SU-DHL-6 (cell line): ENCODE data around the gene LRRC7.

Experiments
- H2AFZ ChIP-seq: fragments of 200-600 bp; sonication (generic); 2 replicates; pipeline ENCODE4 v1.6.1; 2014; ENCODE audit warnings: low read depth, mild to moderate bottlenecking, moderate library complexity, mixed read lengths, antibody characterized with exemption, low read length; ENCODE audit not compliant: severe bottlenecking
- H3F3A ChIP-seq: fragments of 200-600 bp; shearing (Covaris generic); 2 replicates; pipeline ENCODE4 v1.6.0; 2016; ENCODE audit warnings: antibody characterized with exemption, mild to moderate bottlenecking; ENCODE audit not compliant: insufficient read depth
- H3K27ac ChIP-seq: fragments of 200-600 bp; sonication (generic); 2 replicates; pipeline ENCODE4 v1.5.1; 2016; ENCODE audit warnings: low read depth, mild to moderate bottlenecking, low read length, moderate library complexity, mixed read lengths
- H3K27me3 ChIP-seq: fragments of 200-600 bp; sonication (generic), shearing (Covaris generic); 2 replicates; pipeline ENCODE4 v1.6.0; 2014; ENCODE audit warnings: mild to moderate bottlenecking, low read length
- H3K36me3 ChIP-seq: fragments of 200-600 bp; sonication (generic); 2 replicates; pipeline ENCODE4 v1.6.1; 2014; ENCODE audit warnings: mild to moderate bottlenecking, low read length, mixed read lengths
- H3K4me2 ChIP-seq: fragments of 300-600, 200-600 bp; shearing (Covaris generic), sonication (generic); 2 replicates; pipeline ENCODE4 v1.6.0; 2014; ENCODE audit warnings: low read length, low read depth, mild to moderate bottlenecking; ENCODE audit not compliant: poor library complexity, severe bottlenecking
- H3K4me3 ChIP-seq: fragments of 200-600 bp; sonication (generic); 2 replicates; pipeline ENCODE4 v1.5.1; 2014; ENCODE audit warnings: antibody characterized with exemption, low read length, mild to moderate bottlenecking, mixed read lengths; ENCODE audit not compliant: insufficient read depth, poor library complexity, severe bottlenecking
- H3K79me2 ChIP-seq: fragments of 200-600 bp; sonication (generic); 2 replicates; pipeline ENCODE4 v1.6.1; 2014; ENCODE audit warnings: mild to moderate bottlenecking, low read length, moderate library complexity; ENCODE audit not compliant: insufficient read depth
- H3K9ac ChIP-seq: fragments of 200-600 bp; sonication (generic); 2 replicates; pipeline ENCODE4 v1.7.0; 2014; ENCODE audit warnings: mild to moderate bottlenecking, low read length
- H3K9me2 ChIP-seq: fragments of 200-600 bp; sonication (generic); replicated peaks from 2 replicates; pipeline ENCODE4 v1.6.1; 2014; ENCODE audit warnings: low read length; ENCODE audit not compliant: insufficient read depth
- H3K9me3 ChIP-seq: fragments of 200-600 bp; sonication (generic); 2 replicates; pipeline ENCODE4 v1.6.1; 2014; ENCODE audit warnings: low read length, mixed read lengths; ENCODE audit not compliant: insufficient read depth
- H4K20me1 ChIP-seq: fragments of 200-600 bp; sonication (generic); 2 replicates; pipeline ENCODE4 v1.6.1; 2014; ENCODE audit warnings: low read depth, mild to moderate bottlenecking, antibody characterized with exemption, low read length, moderate library complexity, mixed read lengths
- EZH2phosphoT487 ChIP-seq: fragments of 200-600 bp; sonication (generic), shearing (Covaris generic); conservative IDR thresholded peaks from 2 replicates; pipeline ENCODE4 v1.6.1; 2018; ENCODE audit warnings: mild to moderate bottlenecking, antibody characterized with exemption, low read length, moderate library complexity, mixed read lengths
- TF ChIP-seq, protein P1 (sequence below): fragments of 200-600 bp; sonication (generic); IDR thresholded peaks from one replicate; pipeline ENCODE4 v1.5.1; 2017; ENCODE audit warnings: antibody characterized with exemption, mild to moderate bottlenecking, low read length, moderate library complexity; ENCODE audit not compliant: insufficient read depth, poor library complexity, severe bottlenecking

The LRRC7 gene

DNA sequence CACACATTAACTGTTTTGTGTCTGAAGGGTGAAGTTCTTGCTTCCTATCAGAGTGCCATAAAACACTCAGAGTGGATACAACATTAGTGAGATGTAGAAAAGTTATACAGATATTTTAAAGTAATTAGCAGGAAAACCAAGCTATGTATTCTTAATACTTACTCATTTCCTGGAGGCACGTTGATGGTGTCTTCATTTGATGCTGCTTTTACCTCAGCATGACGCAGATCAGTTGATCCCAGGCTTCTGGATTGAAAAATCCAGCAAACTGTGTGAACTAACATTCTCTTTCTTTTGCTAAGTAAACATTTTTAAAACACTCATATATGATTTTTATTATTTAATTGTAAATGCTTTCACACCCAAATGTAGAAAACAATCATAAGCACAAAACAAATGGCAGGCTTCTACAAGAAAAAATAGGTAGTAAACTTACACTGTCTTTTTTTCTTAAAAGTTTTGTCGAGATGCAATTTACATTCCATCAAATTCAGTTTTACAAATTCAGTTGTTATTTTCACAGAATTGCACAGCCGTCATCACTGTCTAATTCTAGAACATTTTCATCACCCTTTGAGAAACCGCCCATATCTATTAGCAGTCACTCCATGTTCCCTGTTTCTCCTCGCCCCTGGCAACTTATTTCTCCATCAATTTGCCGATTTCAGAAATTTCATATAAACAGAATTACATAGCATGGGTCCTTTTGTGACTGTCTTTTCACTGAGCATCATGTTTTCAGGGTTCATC lies 198.9 kb downstream of the LRRC7 start:
- Histone ChIP-seq H3K36me3 (no peaks in the 10 kb centered on the region), H3F3A (no peaks in the 10 kb centered on the region), H3K4me3 (no peak overlapping the region), H3K9me2 (no peaks in the 10 kb centered on the region), H3K27me3 (no peaks in the 10 kb centered on the region), H4K20me1 (no peaks in the 10 kb centered on the region), H3K79me2 (no peaks in the 10 kb centered on the region), H3K27ac (no peak overlapping the region), H3K9ac (no peak overlapping the region), H3K9me3 (no peaks in the 10 kb centered on the region), H2AFZ (no peak overlapping the region), H3K4me2 (no peak overlapping the region)
- TF ChIP-seq EZH2phosphoT487: no peak
- TF ChIP-seq, protein P1, sequence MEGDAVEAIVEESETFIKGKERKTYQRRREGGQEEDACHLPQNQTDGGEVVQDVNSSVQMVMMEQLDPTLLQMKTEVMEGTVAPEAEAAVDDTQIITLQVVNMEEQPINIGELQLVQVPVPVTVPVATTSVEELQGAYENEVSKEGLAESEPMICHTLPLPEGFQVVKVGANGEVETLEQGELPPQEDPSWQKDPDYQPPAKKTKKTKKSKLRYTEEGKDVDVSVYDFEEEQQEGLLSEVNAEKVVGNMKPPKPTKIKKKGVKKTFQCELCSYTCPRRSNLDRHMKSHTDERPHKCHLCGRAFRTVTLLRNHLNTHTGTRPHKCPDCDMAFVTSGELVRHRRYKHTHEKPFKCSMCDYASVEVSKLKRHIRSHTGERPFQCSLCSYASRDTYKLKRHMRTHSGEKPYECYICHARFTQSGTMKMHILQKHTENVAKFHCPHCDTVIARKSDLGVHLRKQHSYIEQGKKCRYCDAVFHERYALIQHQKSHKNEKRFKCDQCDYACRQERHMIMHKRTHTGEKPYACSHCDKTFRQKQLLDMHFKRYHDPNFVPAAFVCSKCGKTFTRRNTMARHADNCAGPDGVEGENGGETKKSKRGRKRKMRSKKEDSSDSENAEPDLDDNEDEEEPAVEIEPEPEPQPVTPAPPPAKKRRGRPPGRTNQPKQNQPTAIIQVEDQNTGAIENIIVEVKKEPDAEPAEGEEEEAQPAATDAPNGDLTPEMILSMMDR: no peak

- Histone ChIP-seq H3K36me3 (no peaks in the 10 kb centered on the region), H4K20me1 (no peaks in the 10 kb centered on the region), H3K4me2 (no peak overlapping the region), H3K9me3 (no peaks in the 10 kb centered on the region), H3K79me2 (no peaks in the 10 kb centered on the region), H3K9me2 (no peaks in the 10 kb centered on the region), H3F3A (no peaks in the 10 kb centered on the region), H3K9ac (no peak overlapping the region), H2AFZ (no peak overlapping the region), H3K27ac (no peak overlapping the region), H3K4me3 (no peak overlapping the region), H3K27me3 (no peaks in the 10 kb centered on the region)
- TF ChIP-seq EZH2phosphoT487: no peak
- TF ChIP-seq, protein P1: no peak
Measured at GRCh38 chr1:69776555-69776954, 208.8 kb downstream of the LRRC7 start.

GRCh38 chr1:69777423-69777822 lies 209.7 kb downstream of the LRRC7 start:
- Histone ChIP-seq H3K27me3 (no peaks in the 10 kb centered on the region), H3K4me3 (no peak overlapping the region), H3F3A (no peaks in the 10 kb centered on the region), H3K27ac (no peak overlapping the region), H2AFZ (no peak overlapping the region), H3K79me2 (no peaks in the 10 kb centered on the region), H3K9me2 (no peaks in the 10 kb centered on the region), H3K4me2 (no peak overlapping the region), H3K9me3 (no peaks in the 10 kb centered on the region), H3K9ac (no peak overlapping the region), H4K20me1 (no peaks in the 10 kb centered on the region), H3K36me3 (no peaks in the 10 kb centered on the region)
- no peak for TF ChIP-seq EZH2phosphoT487
- TF ChIP-seq, protein P1: no peak
